ENCODE data around the gene L3MBTL1. TPM values are rescaled to one million over a fixed set of nuclear protein-coding genes. Genes with fewer than 3 reads are reported as not detected.
"Not testable (repeated sequence)": the region's sequence is repeated elsewhere in the genome, so short reads cannot be mapped to it uniquely, and the experiment has no call there.

Gene L3MBTL1
- total RNA-seq, 1 donor from 2014 or later = 15.8 TPM

DNA sequence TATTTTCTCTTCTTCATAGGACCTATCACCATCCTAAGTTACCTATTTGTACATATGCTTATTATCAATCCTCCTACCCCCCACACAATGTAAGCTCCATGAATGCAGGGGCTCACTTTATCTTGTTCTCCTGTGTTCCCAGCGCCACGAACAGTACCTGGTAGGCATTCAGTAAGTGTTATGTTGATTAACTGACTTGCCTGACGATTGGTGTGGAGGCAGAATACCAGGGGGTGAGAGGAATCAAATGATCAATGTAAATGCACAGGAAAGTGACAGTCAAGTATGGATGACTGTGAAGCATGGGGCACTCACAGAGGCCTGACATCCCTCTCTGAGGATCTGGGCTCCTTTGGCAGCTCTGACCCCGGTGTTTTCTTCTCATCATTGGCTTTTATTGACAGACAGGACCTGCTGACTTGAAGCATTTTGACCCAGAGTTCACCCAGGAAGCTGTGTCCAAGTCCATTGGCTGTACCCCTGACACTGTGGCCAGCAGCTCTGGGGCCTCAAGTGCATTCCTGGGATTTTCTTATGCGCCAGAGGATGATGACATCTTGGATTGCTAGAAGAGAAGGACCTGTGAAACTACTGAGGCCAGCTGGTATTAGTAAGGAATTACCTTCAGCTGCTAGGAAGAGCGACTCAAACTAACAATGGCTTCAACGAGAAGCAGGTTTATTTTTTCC, 77.1 kb downstream of the L3MBTL1 start:
- no peak for DNase-seq (ENCODE audit: extremely low read depth, low read depth, low spot score)

GRCh38 chr20:43586641-43587040, 79.1 kb downstream of the L3MBTL1 start:
- no peak for DNase-seq (ENCODE audit: extremely low read depth, low read depth, low spot score)

GRCh38 chr20:43588526-43588925, 81.0 kb downstream of the L3MBTL1 start:
- not testable (repeated sequence) for DNase-seq (ENCODE audit: extremely low read depth, low read depth, low spot score)

- DNase-seq (ENCODE audit: extremely low read depth, low read depth, low spot score) = no peak
Observed at GRCh38 chr20:43590036-43590391, 82.5 kb downstream of the L3MBTL1 start.

- peak; percentile 57 for DNase-seq (ENCODE audit: extremely low read depth, low read depth, low spot score)
Observed at GRCh38 chr20:43590392-43591303, 83.2 kb downstream of the L3MBTL1 start, which contains the start of gene IFT52. IFT52 (plus strand) TSS chr20:43590937; CDS start chr20:43594699, 3,762 bp downstream.

Other genes starting within 250 kb of the L3MBTL1 start
- 54.0 and 59.1 TPM in 2 replicates for gene SRSF6, start 49.8 kb upstream of the L3MBTL1 start, total RNA-seq
- gene SGK2, start 51.3 kb downstream of the L3MBTL1 start, total RNA-seq = 4.4 TPM in 1 of 2 replicates, not detected in the other
- gene IFT52, start 83.2 kb downstream of the L3MBTL1 start, total RNA-seq = 41.0 and 50.6 TPM in 2 replicates
- gene MYBL2, start 159.4 kb downstream of the L3MBTL1 start, total RNA-seq = 8.9 and 21.4 TPM in 2 replicates
- gene GTSF1L, start 219.3 kb downstream of the L3MBTL1 start, total RNA-seq = not detected in 2 replicates